Neural cell (in vitro differentiated cells): ENCODE data around the gene CYP1A2. TPM values are rescaled to one million over a fixed set of nuclear protein-coding genes. Genes with fewer than 3 reads are reported as not detected.

Experiments used
- H2AFZ ChIP-seq: fragments of 200-600, 300-800 bp; sonication (generic), shearing (Covaris generic); 2 replicates; pipeline ENCODE4 v1.6.0; 2014; ENCODE audit warnings: low read depth, mild to moderate bottlenecking, antibody characterized with exemption, low read length, moderate library complexity
- H3F3A ChIP-seq: fragments of 200-600 bp; shearing (Covaris generic); 2 replicates; pipeline ENCODE4 v1.6.1; 2016; ENCODE audit warnings: mild to moderate bottlenecking, moderate library complexity, mixed read lengths, antibody characterized with exemption, low read length; ENCODE audit not compliant: insufficient read depth, poor library complexity, severe bottlenecking
- H3K27ac ChIP-seq: fragments of 200-600, 300-800 bp; sonication (generic), shearing (Covaris generic); 2 replicates; pipeline ENCODE4 v1.5.1; 2014; ENCODE audit warnings: mild to moderate bottlenecking, low read length, moderate library complexity
- H3K27me3 ChIP-seq: fragments of 300-800, 200-600 bp; sonication (generic), shearing (Covaris generic); 2 replicates; pipeline ENCODE4 v1.6.0; 2014; ENCODE audit warnings: mild to moderate bottlenecking, low read depth, low read length, moderate library complexity; ENCODE audit not compliant: insufficient read depth
- H3K36me3 ChIP-seq: fragments of 300-800, 200-600 bp; sonication (generic), shearing (Covaris generic); 2 replicates; pipeline ENCODE4 v1.5.1; 2014; ENCODE audit warnings: mild to moderate bottlenecking, antibody characterized with exemption, low read length, moderate library complexity; ENCODE audit not compliant: insufficient read depth
- H3K4me2 ChIP-seq: fragments of 300-800, 200-600 bp; sonication (generic), shearing (Covaris generic); 2 replicates; pipeline ENCODE4 v1.6.0; 2014; ENCODE audit warnings: mild to moderate bottlenecking, low read length
- H3K4me3 ChIP-seq: fragments of 300-800, 200-600 bp; sonication (generic), shearing (Covaris generic); 2 replicates; pipeline ENCODE4 v1.5.1; 2014; ENCODE audit warnings: mild to moderate bottlenecking, low read length, moderate library complexity
- H3K79me2 ChIP-seq: fragments of 200-600 bp; shearing (Covaris generic); replicated peaks from 2 replicates; pipeline ENCODE4 v1.6.0; 2014; ENCODE audit warnings: mild to moderate bottlenecking, low read length, moderate library complexity; ENCODE audit not compliant: insufficient read depth
- H3K9ac ChIP-seq: fragments of 300-800, 200-600 bp; sonication (generic), shearing (Covaris generic); 2 replicates; pipeline ENCODE4 v1.6.1; 2016; ENCODE audit warnings: mild to moderate bottlenecking, low read length, mixed read lengths
- H3K9me2 ChIP-seq: fragments of 200-600 bp; shearing (Covaris generic); 2 replicates; pipeline ENCODE4 v1.6.1; 2016; ENCODE audit warnings: mild to moderate bottlenecking, low read length, mixed read lengths; ENCODE audit not compliant: insufficient read depth
- H3K9me3 ChIP-seq: fragments of 200-600, 300-800 bp; sonication (generic), shearing (Covaris generic); 2 replicates; pipeline ENCODE4 v1.6.1; 2016; ENCODE audit warnings: mild to moderate bottlenecking, mixed run types, low read length, moderate library complexity, mixed read lengths
- H4K20me1 ChIP-seq: fragments of 200-600 bp; shearing (Covaris generic); 2 replicates; pipeline ENCODE4 v1.6.1; 2016; ENCODE audit warnings: mild to moderate bottlenecking, mixed run types; ENCODE audit not compliant: insufficient read depth
- CTCF ChIP-seq: fragments of 450-650 bp; IDR thresholded peaks from 2 replicates; pipeline ENCODE4 v1.5.1; 2014; ENCODE audit warnings: antibody characterized with exemption, mild to moderate bottlenecking, moderate library complexity; ENCODE audit not compliant: poor library complexity, severe bottlenecking
- EP300 ChIP-seq: fragments of 450-650 bp; conservative IDR thresholded peaks from 2 replicates; pipeline ENCODE4 v1.6.1; 2014; ENCODE audit warnings: antibody characterized with exemption, mild to moderate bottlenecking, moderate library complexity; ENCODE audit not compliant: poor library complexity, severe bottlenecking
- EZH2 ChIP-seq: fragments of 200-600, 300-800 bp; shearing (Covaris generic), sonication (generic); IDR thresholded peaks from 2 replicates; pipeline ENCODE4 v1.6.1; 2014; ENCODE audit warnings: antibody characterized with exemption, low read length, borderline replicate concordance, mild to moderate bottlenecking; ENCODE audit not compliant: insufficient read depth, poor library complexity, severe bottlenecking
- MXI1 ChIP-seq: fragments of 450-650 bp; conservative IDR thresholded peaks from 2 replicates; pipeline ENCODE4 v1.6.1; 2014; ENCODE audit warnings: antibody characterized with exemption, mild to moderate bottlenecking; ENCODE audit not compliant: poor library complexity, severe bottlenecking
- POLR2AphosphoS5 ChIP-seq: IDR thresholded peaks from 2 replicates; pipeline ENCODE4 v1.6.1; 2012
- RAD21 ChIP-seq: fragments of 450-650 bp; conservative IDR thresholded peaks from 2 replicates; pipeline ENCODE4 v1.6.1; 2014; ENCODE audit warnings: antibody characterized with exemption, mild to moderate bottlenecking, moderate library complexity
- SMC3 ChIP-seq: fragments of 450-650 bp; conservative IDR thresholded peaks from 2 replicates; pipeline ENCODE4 v1.6.1; 2014; ENCODE audit warnings: antibody characterized with exemption, mild to moderate bottlenecking, moderate library complexity; ENCODE audit not compliant: poor library complexity
- TAF1 ChIP-seq: IDR thresholded peaks from 2 replicates; pipeline ENCODE4 v1.6.1; 2012; ENCODE audit warnings: low read depth
- polyA plus RNA-seq: library from polyadenylated mRNA; depleted of rRNA; stranded (reverse); fragments of >200 nt; gene quantifications from 2 replicates; pipeline ENCODE4 v1.2.3, GENCODE V29; 2014
- TF ChIP-seq, protein P1 (sequence below): IDR thresholded peaks from 2 replicates; pipeline ENCODE4 v1.6.1; 2012; ENCODE audit warnings: borderline replicate concordance

CYP1A2 gene
- polyA plus RNA-seq, 1 donor from 2014 or later, result not detected

DNA sequence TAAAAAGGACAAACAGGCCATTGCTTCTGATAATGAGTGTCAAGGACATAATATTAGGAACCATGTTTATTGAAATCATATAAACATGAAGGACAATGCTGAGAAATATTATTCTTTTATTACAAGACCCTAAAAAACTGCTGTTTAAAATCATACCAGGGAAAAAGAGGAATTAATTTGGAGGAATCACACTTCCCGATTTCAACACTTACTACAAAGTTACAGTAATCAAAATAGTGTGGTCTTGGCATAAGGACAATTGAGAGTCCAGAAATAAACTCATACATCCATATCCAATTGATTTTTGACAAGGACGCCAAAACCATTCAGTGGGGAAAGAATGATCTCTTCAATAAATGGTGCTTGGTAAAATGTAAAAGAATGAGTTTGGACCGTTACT is 36.3 kb upstream of the CYP1A2 start:
- Histone ChIP-seq H3K4me2 (no peak overlapping the region), H3K79me2 (no peaks in the 10 kb centered on the region), H3K9me3 (no peaks in the 10 kb centered on the region), H3K36me3 (no peaks in the 10 kb centered on the region), H3K4me3 (no peak overlapping the region), H3K9ac (no peak overlapping the region), H3K27me3 (peaks cover 9% of the 10 kb centered on the region), H4K20me1 (no peaks in the 10 kb centered on the region), H3K9me2 (no peaks in the 10 kb centered on the region), H3F3A (no peaks in the 10 kb centered on the region), H3K27ac (no peak overlapping the region), H2AFZ (no peak overlapping the region)
- TF ChIP-seq SMC3 (no peak), TAF1 (no peak), MXI1 (no peak), POLR2AphosphoS5 (no peak), RAD21 (no peak), EZH2 (no peak), EP300 (no peak), CTCF (no peak)
- TF ChIP-seq, protein P1, sequence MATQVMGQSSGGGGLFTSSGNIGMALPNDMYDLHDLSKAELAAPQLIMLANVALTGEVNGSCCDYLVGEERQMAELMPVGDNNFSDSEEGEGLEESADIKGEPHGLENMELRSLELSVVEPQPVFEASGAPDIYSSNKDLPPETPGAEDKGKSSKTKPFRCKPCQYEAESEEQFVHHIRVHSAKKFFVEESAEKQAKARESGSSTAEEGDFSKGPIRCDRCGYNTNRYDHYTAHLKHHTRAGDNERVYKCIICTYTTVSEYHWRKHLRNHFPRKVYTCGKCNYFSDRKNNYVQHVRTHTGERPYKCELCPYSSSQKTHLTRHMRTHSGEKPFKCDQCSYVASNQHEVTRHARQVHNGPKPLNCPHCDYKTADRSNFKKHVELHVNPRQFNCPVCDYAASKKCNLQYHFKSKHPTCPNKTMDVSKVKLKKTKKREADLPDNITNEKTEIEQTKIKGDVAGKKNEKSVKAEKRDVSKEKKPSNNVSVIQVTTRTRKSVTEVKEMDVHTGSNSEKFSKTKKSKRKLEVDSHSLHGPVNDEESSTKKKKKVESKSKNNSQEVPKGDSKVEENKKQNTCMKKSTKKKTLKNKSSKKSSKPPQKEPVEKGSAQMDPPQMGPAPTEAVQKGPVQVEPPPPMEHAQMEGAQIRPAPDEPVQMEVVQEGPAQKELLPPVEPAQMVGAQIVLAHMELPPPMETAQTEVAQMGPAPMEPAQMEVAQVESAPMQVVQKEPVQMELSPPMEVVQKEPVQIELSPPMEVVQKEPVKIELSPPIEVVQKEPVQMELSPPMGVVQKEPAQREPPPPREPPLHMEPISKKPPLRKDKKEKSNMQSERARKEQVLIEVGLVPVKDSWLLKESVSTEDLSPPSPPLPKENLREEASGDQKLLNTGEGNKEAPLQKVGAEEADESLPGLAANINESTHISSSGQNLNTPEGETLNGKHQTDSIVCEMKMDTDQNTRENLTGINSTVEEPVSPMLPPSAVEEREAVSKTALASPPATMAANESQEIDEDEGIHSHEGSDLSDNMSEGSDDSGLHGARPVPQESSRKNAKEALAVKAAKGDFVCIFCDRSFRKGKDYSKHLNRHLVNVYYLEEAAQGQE, result no peak

DNA sequence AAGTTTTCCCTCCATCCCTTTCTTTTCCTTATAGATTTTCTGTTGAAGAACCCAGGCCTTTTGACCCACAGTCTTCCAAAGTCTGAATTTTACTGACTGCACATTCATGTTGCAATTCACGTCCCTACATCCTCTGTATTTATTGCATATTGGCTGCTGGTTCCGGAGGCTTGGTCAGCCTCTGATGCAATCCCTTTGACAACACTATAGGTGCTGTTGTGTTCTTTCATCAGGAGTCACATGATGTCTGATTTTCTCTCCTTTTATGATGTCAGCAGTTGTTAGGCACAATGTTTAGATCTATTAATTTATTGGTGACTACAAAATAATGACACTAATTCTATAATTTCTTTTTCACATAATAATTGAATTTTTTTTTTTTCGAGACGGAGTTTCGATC is 32.0 kb upstream of the CYP1A2 start:
- Histone ChIP-seq H4K20me1 (no peaks in the 10 kb centered on the region), H3K27me3 (no peaks in the 10 kb centered on the region), H3K79me2 (no peaks in the 10 kb centered on the region), H3K9me3 (no peaks in the 10 kb centered on the region), H3K9ac (no peak overlapping the region), H3F3A (no peaks in the 10 kb centered on the region), H3K4me3 (no peak overlapping the region), H3K36me3 (no peaks in the 10 kb centered on the region), H2AFZ (no peak overlapping the region), H3K4me2 (no peak overlapping the region), H3K27ac (no peak overlapping the region), H3K9me2 (no peaks in the 10 kb centered on the region)
- TF ChIP-seq, protein P1, result no peak
- TF ChIP-seq RAD21, result no peak
- TF ChIP-seq MXI1, result no peak
- TF ChIP-seq POLR2AphosphoS5, result no peak
- TF ChIP-seq EP300, result no peak
- no peak for TF ChIP-seq TAF1
- no peak for TF ChIP-seq SMC3
- no peak for TF ChIP-seq EZH2
- TF ChIP-seq CTCF, result no peak
